Measurements from ENCODE around the gene ATP6V1C2.
"Not testable (repeated sequence)": the region's sequence is repeated elsewhere in the genome, so short reads cannot be mapped to it uniquely, and the experiment has no call there.

Gene ATP6V1C2

DNA sequence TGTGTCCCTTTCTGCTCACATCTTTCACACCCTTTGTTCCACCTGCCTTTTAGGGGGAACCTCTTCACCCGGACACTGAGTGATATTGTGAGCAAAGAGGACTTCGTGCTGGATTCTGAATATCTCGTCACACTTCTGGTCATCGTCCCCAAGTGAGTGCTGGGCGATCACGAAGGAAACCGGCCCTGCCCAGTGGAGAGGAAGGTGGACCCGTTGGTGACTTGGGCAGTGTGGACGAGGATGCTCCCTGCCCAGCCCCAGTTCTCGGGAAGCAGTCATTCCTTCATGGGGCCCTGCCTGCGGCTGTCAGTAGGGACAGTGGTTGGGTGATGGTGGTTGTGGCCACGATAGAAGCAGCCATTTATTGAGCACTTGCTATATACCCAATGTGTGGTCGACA, 50.4 kb downstream of the ATP6V1C2 start:
- no peak for DNase-seq

DNA sequence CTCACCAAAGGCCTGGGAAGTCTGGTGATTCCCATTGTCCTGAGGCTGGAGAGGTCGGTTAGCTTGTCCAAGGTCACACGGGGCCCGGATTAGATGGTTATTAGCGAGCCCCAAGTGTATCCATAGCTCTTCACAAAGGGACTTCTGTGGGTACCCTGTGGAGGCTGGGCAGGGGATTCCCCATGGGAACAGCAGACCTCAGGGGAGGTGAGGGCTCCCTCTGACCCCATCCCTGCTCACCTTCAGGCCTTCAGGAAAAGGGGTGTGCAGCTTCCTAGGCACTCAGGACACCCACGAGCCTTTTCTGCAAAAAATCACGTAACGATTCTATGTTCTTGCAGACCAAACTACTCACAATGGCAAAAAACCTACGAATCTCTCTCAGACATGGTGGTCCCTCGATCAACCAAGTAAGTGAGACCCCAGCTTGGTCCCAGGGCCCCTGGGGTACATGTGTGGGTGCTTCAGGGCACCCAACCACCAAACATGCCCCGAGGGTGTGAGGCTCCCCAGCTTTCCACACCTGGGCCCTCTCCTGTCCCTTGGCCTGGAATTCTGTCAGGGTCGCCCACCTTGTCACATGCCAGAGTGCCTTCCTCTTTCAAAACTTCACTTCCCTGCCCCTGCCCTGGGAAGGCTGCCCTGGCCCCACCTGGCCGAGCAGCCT, 50.9 kb downstream of the ATP6V1C2 start:
- DNase-seq, result no peak

DNA sequence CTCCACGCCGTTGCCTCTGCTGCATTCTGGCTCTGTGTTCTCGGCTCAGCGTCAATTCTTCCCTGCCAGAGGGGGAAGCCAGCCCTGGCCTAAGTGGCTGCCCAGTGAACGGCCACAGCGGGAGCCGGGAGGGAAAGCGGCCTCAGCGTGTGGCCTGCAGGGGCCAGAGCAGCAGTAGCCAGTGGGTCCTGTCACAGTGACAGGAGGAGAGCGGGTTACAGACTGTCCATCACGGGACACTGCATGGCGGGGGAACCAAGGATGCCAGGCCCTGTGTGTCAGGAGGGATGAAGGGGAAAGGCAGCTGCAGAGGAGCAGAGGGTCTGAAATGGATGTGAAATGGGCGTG, 51.4 kb downstream of the ATP6V1C2 start:
- no peak for DNase-seq

DNA sequence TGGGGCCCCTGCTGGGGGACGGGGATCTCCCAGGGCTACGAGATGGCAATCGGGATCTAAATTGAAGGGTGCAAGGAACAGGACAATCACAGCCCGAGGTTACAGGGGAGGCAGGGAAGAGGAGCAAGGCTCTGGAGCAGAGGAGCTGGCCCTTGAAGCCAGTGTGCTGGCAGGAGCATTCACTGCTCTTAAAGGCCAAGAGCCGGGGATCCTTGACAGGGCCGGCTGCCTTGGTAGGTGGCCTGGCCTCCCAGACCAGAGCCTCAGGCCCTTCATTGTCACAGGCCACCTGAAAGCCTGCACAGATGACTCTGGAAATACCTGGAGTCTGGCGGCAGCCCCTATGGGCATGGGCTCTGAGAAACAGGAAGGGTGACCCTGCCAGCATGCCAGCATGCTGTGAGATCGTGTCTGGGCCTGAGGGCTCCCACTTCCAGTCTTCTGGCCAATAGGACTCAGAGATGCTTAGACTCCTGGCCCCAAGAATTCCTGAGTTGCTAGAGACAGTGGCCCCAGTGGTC, 52.5 kb downstream of the ATP6V1C2 start:
- DNase-seq, result no peak

DNA sequence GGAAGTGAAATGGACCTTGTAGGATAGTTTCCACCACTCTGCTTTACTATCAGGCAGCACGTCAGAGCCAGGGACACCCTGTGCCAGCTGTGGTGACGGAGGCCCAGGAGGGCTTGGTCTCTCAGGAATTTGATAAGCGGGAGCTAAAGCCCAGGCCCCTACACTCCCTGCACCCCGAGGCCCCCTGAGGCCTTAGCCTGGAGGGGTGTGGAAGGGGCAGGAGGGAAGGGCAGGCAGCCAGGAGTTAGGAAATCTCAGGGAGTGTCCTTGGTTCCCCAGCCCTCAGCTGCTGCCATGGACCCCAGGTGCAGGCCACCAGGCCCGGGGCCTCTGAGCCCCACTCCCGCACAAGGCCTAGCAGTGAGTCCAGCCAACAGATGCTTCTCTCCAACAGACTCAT, 53.0 kb downstream of the ATP6V1C2 start:
- DNase-seq, result no peak

DNA sequence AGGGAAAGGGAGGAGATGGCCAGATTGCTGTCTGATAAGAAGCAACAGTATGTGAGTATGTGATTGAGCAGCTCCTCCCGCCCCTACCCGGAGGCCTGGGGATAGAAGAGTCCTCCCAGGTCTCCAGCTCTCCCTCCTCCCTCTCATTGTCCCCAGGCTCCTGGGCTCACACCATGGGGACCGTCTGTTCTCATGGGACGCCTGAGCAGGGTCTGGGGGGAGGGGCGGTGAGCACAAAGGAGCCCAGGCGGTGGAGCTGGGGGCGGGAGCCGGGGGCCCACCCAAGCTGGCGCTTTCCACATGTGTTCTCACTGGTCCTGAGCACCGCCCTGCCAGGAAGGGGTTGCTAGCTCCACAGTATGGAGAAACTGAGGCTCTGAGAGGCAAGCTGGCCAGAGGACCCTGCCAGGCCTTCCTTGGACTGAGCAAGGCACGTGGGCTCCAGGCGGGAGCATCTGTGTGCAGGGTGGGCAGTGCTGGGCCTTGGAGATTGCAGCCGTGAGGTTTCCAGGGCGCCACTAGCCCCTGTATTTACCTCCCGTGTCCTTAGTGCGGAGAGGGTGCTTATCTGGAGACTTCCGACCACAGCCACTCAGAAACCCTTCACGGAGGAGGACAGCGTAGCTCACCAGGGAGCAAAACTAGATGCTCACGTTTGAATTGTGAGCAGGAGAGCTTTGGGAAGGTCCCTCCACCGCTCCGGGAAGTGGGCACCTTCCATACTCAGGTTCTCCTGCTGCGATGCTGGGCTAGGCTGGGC, 53.8 kb downstream of the ATP6V1C2 start:
- DNase-seq, result no peak

DNA sequence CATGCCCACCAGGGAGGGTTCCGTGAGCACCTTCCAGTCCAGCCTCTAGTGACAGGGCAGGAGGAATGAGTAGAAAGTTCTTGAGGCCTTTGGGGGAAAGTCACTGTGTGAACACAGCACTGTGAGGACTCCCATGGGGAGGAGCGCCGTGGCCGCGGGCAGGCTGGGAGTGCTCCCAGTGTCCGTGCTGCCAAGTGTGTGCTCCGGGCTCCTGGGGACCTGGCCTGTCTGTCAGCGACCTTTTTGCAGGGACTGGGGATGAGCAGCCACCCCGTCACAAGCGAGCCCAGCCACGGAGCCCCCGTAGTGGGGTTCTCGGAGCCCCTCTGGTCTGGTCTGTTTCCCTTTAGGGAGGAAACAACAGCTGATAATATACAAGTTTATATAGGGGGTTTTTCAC, 54.4 kb downstream of the ATP6V1C2 start:
- no peak for DNase-seq

GRCh38 chr2:10776231-10776977, 55.0 kb downstream of the ATP6V1C2 start:
- DNase-seq, result no peak

DNA sequence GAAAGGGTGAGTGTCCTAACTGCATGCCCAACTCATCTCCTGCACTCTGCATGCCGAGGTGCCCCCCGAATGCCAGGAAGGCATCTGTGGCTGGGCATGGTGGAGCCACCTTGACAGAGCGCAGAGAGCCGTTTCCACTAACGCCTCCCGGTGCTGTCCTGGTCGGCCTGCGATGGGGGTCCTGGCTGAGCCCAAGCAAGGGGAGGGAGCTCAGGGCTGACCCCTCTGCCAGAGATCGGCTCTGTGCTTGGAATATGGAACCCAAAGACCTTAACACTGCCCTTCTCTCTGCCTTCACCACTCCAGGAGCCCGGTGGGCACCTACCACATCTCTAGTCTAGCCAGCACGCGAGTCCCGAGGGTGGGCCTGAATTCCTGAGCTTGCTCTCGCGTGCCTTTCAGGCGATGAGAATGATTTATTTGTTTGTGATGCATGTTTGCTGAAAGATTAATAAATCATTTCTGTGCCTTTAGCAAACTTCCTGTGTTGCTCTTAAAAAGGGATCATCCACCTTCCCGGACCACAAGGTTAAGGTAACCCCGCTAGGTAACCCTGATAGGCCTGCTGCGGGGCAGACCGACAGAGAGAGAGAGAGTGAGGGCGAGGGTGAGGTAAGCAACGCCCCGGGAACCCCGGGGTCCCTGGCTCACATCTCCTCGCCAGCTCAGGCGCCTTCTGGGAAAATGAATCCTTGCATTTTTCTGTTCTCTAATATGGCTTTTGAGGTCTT, 55.8 kb downstream of the ATP6V1C2 start:
- DNase-seq, result no peak

DNA sequence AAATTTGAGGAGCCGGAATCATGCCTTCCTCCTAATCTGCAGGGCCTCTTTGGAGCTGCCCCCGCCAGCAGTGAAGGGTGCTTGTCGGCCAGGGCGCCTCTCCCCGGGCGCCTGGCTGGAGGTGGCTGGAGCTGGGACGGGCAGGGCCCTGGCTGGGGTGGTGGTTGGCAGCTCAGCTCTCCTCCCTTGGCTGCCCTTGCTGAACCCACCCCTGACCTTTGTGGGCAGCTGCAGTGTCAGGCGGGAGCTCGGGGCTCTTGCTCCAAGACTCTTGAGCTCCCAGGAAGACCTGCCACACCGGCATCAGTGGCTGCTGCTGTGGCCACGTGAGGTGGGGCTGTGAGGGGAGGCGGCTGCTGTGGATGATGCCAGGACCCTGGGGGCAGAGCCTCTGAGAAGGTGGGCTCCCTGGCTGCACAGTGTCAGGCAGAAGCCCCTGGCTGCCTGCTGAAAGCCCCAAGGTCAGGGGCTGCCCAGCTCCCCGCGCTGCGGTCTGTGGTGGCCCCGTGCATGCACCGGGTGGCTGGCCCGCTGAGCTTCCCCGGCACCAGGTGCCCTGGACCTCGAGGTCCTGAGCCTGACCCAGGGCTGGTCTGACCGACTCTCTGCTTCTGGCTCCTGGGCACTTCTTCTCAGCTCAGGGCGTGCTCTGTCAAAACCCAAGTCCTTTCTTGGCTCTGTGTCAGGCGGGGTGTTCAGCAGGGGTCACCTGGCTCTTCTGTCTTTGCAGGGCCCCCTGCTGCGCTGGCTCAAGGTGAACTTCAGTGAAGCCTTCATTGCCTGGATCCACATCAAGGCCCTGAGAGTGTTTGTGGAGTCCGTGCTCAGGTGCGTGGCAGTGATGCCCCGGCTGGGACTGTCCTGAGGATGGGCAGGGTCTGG, 56.7 kb downstream of the ATP6V1C2 start:
- no peak for DNase-seq

DNA sequence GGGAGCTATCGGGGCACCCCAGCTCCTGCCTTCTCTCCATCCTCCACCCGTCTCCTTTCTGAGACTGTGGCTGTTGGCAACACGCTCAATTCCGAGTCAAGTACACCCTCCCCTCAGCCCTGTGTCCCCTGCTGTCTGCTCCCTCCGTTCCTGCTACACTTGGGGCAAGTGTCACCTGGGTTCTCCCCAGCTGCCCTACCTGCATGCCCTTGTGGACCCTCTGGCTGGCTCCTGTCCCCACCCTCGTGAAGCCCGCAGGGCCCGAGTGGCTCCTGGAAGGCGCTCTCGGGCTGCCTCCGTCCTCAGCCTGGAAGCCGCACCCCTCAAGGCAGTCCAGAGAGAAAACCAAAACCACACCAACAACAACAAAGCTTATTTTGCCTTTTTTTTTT, 57.3 kb downstream of the ATP6V1C2 start:
- DNase-seq, result no peak

GRCh38 chr2:10779776-10780490, 58.5 kb downstream of the ATP6V1C2 start:
- DNase-seq, result no peak

DNA sequence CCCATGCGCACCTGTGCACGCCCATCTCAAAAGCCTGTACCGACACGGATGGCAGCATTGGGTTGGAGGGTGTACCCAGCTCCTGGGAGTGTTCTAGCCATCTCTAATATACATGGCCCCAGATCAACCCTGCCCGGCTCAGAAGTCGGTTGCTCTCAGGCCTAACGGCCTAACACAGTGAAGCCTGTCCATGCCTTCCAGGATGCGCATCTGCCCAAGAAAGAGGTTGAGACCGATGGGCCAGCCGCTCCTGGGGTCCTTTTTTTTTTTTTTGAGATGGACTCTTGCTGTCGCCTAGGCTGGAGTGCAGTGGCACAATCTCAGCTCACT, 59.0 kb downstream of the ATP6V1C2 start:
- no peak for DNase-seq

- not testable (repeated sequence) for DNase-seq
Observed at GRCh38 chr2:10780821-10781220, 59.4 kb downstream of the ATP6V1C2 start.

DNA sequence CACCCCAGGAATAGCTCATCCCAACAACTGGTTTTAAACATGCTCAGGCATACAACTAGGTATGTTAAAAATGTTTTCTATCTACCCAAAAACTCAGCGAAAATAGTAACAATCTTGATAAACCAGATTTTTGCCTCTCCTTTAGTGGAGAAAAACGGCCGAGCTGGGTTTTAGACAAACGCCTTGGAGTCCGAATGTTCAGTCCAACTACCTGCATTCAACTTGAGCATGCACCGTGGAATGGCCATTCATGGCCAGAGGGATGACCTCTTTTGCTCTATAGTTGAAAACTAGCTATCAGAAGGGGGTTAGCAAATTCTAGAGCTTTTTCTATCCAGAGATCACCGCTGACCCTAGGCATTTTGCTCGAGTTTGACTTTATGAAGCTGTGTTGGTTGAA, 60.3 kb downstream of the ATP6V1C2 start:
- no peak for DNase-seq

- no peak for DNase-seq
Observed at GRCh38 chr2:10783421-10783820, 62.0 kb downstream of the ATP6V1C2 start.

GRCh38 chr2:10784719-10785118, 63.3 kb downstream of the ATP6V1C2 start:
- no peak for DNase-seq

GRCh38 chr2:10785260-10785659, 63.8 kb downstream of the ATP6V1C2 start:
- no peak for DNase-seq

GRCh38 chr2:10786240-10786982, 65.0 kb downstream of the ATP6V1C2 start:
- DNase-seq, result no peak

- no peak for DNase-seq
Observed at GRCh38 chr2:10787176-10787968, 65.9 kb downstream of the ATP6V1C2 start.
